NCI-H1105 treated with DMSO at 0.1 percent for 48 hours (cell line): Measurements from ENCODE around the gene CHPF.

Experiments used
- DNase-seq: peaks from one replicate; lab custom pipeline; 2025; lab: John Stamatoyannopoulos, UW

CHPF gene

GRCh38 chr2:219567131-219567530 lies 23.5 kb upstream of the CHPF start:
- no peak for DNase-seq

DNA sequence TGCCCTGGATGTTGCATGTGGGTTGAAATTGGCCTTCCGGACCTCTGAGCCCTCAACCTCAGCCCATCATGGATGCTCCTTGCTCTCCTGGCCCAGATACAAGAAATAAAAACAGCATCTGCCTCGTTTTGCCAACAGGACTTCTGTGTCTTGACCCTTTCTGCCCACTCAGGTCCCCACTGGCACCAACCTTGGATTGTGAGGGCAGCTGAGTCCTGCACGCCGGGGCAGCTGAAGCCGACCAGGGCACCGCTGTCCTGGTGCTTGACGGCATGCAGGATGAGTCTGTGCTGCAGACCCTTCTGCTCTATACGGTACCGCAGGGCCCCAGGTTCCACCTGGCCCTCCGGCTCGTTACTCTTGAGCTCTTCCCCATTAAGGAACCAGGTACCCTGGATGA lies 23.0 kb upstream of the CHPF start:
- no peak for DNase-seq

- no peak for DNase-seq
These were observed 21.8 kb upstream of the CHPF start for GRCh38 chr2:219565130-219566080.

DNA sequence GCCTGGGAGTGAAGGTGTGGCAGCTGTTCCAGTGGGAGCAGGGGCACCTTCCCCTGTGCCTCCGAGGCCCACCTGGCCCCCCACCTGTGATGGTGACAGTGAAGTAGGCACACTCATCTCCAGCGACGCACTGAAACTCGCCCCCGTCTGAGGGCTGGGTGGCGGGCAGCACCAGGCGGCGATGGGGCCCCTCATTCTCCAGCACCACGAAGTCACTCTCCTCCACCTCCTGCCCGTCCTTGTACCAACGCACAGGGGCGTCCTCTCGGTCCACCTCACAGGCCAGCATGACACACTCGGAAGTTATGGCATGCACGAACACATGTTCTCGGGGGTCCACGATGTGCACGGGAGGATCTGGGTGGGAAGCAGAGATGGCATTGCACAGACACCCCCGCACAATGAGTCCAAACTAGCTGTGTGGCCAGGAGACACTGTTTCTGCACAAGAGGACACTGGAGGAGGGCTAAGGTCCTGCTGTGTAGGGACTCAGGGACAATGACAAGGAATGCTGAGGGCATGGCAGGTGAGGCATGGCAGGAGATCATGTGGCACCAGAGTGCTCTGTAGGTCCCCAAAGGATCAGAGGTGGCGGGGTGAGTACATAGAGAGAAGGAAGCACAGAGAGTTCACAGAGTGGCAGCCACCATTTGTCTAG lies 19.8 kb upstream of the CHPF start:
- no peak for DNase-seq

GRCh38 chr2:219562049-219563020 lies 18.7 kb upstream of the CHPF start:
- DNase-seq = no peak

DNA sequence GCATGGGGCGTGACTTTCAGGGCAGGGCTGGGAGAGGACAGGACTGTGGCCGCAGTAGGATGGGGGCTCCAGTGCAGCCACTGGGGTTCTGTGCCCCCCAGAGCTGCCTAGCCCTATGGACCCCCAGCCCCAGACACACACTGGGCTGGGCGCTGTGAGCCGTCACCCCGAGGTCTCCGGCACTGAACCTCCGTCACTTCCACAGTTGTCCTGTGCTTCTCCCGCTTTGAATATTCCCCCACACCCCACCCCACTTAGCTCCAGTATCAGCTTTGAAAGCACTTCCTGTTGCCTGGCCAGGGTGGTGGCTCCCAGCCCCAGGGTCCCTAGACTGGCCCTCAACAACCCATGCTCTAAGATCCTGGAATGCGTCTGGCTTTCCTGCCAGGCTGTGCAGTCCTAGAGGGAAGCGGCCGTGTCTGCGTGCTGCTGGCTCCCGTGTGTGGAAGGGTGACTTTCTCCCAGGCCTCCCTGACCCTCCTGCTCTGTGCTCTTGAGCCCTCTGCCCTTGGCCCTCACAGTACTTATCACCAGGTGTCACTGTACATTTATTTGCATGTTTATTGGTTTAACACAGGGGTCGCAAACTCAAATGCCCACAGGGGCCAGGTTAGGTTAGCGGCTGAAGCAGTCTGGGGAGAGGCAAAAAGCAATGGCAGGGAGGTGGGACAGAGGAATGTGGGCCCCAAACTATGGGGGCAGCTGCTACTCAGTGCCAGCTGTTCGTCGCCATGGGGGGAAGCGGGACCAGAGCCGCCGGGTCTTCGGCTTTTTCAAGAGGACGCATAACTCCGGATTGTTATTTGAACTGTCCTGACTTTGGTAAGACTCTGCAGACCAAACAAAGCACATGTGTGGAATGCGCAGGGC lies 17.8 kb upstream of the CHPF start:
- DNase-seq = no peak

GRCh38 chr2:219560893-219561178 lies 17.2 kb upstream of the CHPF start:
- DNase-seq = no peak

- DNase-seq = no peak
These were observed 16.7 kb upstream of the CHPF start for GRCh38 chr2:219560037-219560892.

- no peak for DNase-seq
These were observed 15.7 kb upstream of the CHPF start for GRCh38 chr2:219559156-219559915.

DNA sequence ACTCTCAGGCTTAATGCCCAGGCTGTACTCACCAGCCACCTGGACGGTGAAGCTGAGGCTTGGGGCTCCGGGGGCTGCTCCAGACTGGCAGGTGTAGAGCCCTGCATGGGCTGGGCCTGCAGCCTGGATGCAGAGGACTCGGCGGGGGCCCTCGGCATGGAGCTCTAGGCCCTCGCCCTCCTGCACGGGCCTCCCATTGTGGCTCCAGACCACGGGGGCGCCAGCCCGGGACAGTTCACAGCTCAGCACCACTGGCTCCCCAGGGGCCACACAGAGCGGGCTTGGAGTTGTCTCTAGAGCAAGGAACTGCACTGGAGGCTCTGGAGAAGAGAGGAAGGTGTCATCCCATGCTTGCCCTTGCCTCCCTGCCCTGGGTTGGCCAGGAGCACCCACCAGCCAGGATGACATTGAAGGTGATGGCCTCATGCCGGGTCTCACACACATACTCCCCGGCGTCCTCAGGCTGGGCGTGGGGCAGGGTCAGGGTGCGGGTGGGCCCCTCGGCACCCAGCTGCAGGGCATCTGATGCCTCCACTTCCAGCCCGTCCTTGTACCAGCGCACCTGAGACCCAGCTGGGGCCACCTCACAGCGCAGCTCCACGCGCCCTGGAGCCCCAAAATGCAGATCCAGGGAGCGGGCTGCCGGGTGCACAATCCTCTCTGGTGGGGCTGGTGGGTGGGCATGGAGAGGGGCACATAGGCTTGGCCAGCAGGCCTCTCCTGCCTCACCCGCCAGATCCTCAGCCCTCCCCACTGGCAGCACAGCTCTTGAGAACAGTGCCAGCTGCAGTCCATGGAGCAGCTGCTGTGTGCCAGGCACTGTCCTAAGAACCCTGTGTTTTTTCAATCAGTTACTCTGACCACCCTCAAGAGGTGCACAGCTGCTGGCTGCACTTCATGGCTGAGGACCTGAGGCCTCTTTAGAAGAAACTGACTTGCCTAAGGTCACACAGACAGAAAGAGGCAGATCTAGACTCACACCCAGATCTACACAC lies 14.5 kb upstream of the CHPF start:
- DNase-seq = no peak

DNA sequence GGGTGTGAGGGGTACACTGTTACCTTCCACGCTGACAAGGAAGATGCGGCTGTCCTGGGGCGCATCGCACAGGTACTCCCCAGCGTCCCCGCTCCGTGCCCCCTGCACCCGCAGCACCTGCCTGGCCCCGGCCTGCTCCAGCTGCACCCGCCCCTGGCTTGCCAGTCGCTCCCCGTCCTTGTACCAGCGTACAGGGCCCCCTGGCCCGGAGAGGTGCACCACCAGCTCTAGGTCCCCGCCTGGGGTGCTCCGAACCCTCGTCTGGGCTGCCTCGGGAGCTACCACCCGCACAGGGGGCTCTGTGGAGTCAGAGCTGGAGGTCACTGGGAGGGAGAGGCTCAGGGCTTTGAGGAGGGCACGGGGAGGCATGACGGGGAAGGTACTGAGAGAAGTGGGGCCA lies 13.7 kb upstream of the CHPF start:
- DNase-seq = no peak

DNA sequence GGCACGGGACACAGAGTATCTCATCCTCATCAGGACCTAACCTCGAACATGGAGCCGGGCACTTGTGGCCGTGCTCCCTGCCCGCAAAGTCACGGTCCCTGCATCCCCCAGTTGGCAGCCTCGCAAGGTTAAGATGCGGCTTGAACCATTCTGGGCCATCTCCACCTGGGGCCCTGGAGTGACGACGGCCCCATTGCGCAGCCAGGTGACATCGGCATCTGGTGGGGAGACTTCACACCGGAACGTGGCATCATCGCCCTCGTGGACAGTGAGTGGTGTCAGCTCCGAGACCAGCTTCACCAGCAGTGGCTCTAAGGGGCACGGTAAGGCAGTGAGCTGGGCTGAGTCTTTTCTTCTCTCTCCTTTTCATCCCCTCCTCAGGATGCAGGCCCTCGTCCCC lies 12.8 kb upstream of the CHPF start:
- DNase-seq = no peak

DNA sequence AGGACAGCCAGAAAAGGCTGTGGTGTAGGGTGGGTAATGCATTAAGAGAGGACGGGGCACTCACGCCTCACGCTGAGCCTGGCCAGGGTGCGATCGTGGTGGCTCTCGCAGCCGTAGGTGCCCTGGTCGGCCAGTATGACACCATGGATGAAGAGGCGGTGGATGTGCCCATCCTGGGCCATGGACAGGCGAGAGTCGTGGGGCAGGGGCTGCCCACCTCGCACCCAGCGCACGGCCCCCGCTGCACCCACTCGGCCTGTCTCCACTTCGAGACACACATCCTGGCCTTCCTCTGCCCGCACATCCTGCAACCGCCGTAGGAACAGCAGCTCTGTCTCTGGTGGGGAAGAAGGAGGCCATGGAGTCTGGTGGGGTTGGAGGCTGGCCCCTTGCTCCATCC lies 12.3 kb upstream of the CHPF start:
- DNase-seq = no peak

DNA sequence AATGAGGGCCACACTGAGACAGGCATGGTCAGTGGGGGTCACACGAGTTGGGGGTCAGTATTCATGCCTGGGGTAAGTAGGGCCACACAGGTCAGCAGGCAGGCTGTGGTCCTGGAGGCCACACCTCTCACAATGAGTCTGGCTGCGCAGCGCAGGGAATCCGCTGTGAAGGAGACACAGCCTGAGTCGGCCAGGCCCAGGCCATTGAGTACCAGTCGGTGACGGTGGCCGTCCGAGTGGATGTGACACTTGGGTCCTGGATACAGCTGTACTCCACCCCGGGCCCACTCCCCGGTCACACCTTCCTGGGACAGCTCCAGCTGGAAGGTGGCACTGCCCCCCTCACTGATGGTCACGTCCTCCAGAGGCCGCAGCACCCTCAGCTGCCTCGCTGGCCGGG lies 10.7 kb upstream of the CHPF start:
- no peak for DNase-seq

DNA sequence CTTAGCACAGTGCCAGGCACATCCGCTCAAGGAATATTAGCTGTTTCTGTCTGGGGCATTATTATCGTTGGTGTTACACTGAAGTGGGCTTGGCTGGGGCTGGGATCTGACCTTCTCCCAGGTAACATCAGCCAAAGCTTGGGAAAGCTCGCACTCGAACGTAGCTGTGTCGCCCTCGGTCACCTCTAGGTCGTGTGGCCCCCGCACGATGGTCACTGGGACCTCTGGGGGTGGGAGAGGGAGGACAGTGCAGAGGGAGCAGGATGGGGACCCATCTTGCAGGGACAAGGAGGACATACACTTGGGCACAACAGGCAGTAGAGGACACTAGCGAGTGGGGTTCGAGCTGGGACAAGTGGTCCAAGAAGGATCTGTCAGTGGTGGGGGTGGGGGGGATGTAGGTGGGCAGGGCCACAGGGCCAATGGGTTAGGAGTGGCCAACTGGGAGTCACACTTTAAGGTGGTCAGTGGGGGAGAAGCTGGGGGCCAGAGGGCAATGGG lies 9.9 kb upstream of the CHPF start:
- no peak for DNase-seq

GRCh38 chr2:219553168-219553417 lies 9.5 kb upstream of the CHPF start:
- DNase-seq = no peak

- DNase-seq = peak; percentile 77
These were observed 9.0 kb upstream of the CHPF start for GRCh38 chr2:219552382-219553167.
